ENCODE results near the gene ANO7. TPM values are rescaled to one million over a fixed set of nuclear protein-coding genes. Genes with fewer than 3 reads are reported as not detected.

ANO7 gene
- total and polyA plus RNA-seq, 7 experiments from 2014 or later, result 0.16 to 0.94 (median 0.30) TPM; not detected in 1

DNA sequence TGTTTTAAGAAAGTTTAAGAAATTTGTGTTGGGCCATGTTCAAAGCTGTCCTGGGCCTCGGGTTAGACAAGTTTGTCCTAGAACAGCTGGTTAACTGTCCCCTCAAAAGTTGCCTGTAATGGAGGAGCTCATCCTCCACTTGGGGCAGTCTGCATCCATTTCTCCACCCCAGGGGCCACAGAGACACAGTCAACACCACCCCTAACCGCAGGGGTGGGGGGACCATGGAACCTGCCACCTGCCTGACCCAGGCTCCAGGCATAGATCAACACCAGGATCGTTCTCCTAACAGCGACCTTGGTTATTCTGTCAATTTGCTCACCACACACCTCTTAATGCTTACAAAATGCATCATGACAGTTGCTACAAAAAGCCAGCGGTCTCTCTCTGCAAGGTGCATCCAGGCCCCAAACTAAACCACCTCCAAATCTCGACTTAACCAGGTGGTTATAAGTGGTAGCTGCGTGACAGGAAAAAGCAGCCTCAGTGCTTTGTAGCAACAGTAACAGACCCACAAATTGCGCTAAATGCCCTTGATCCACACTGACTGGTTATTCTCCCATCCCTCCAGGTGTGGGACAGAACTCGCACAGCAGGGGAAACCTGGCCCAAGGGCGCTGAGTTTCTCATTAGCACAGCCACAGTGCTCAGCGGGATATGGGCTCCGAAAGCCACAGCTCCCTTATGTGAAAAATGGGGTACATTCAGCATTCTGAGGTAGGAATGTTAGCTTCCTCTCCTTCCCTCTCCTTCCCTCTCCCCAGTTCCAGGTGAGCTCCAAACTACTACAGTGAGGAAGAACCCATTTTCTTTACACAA lies 79.0 kb downstream of the ANO7 start:
- ATAC-seq (no peak), DNase-seq (no peak)
- no peaks in the 10 kb centered on the region for H3K27me3 Mint-ChIP-seq
- POLR2A ChIA-PET, result interaction anchor here (1.5 to 1.7 kb wide), 2 partner anchors 47 to 49 kb away, joined by 6 read pairs; partner anchors contain the start of genes HDLBP and SEPTIN2
- Histone ChIP-seq H3K4me1 (ENCODE audit: control insufficient read depth in 2 of 2, insufficient read depth in 2 of 2, low read length in 2 of 2) (peaks cover 0 to 8% of the 10 kb centered on the region in 2 donors), H3K27me3 (ENCODE audit: control insufficient read depth in 2 of 2, insufficient read depth in 2 of 2, low read length in 2 of 2) (no peaks in the 10 kb centered on the region), H3K27ac (ENCODE audit: low read depth, low read length) (no peak overlapping the region), H3K4me3 (ENCODE audit: low read length) (no peak overlapping the region), H3K36me3 (ENCODE audit: control insufficient read depth in 2 of 3, insufficient read depth in 3 of 3, low read length in 3 of 3) (peaks cover 6 to 51% (median 10%) of the 10 kb centered on the region in 3 experiments), H3K9me3 (ENCODE audit: control insufficient read depth in 2 of 3, low read length in 3 of 3) (no peaks in the 10 kb centered on the region)
- H3K4me1 Mint-ChIP-seq, result peaks cover 25 to 54% (median 34%) of the 10 kb centered on the region in 7 donors
- H3K4me3 Mint-ChIP-seq, result no peak overlapping the region
- CTCF ChIA-PET, result no interaction called here
- H3K36me3 Mint-ChIP-seq, result peaks cover 7 to 24% (median 14%) of the 10 kb centered on the region in 5 donors
- H3K9me3 Mint-ChIP-seq, result no peaks in the 10 kb centered on the region
- intact Hi-C loops (cut with micrococcal nuclease), result no loop called here
- peak overlapping the region in 4 of 9 donors; percentile 11 to 38 (median 26) for H3K27ac Mint-ChIP-seq

GRCh38 chr2:241268306-241268705 lies 79.8 kb downstream of the ANO7 start:
- ChIA-PET POLR2A (interaction anchor here (0.6 to 1.7 kb wide), 2 partner anchors 12 to 48 kb away, joined by 3 to 6 read pairs; partner anchors contain the start of genes HDLBP and SEPTIN2), CTCF (interaction anchor here (0.6 kb wide), 1 partner anchor 99 kb away, joined by 3 read pairs; no protein-coding TSS in a partner anchor)
- intact Hi-C loops (cut with micrococcal nuclease), result no loop called here
- no peak for ATAC-seq
- no peak overlapping the region for H3K4me3 ChIP-seq (ENCODE audit: low read length)
- Mint-ChIP-seq H3K4me1 (peaks cover 30 to 54% (median 36%) of the 10 kb centered on the region in 7 donors), H3K27ac (peak overlapping the region in 4 of 9 donors; percentile 11 to 28 (median 15)), H3K27me3 (no peaks in the 10 kb centered on the region), H3K4me3 (no peak overlapping the region), H3K9me3 (no peaks in the 10 kb centered on the region), H3K36me3 (peaks cover 0 to 15% (median 7%) of the 10 kb centered on the region in 5 donors)
- H3K4me1 ChIP-seq (ENCODE audit: control insufficient read depth in 2 of 2, insufficient read depth in 2 of 2, low read length in 2 of 2), result peaks cover 4 to 13% of the 10 kb centered on the region in 2 donors
- H3K9me3 ChIP-seq (ENCODE audit: control insufficient read depth in 2 of 3, low read length in 3 of 3), result no peaks in the 10 kb centered on the region
- no peak for DNase-seq
- H3K36me3 ChIP-seq (ENCODE audit: control insufficient read depth in 2 of 3, insufficient read depth in 3 of 3, low read length in 3 of 3), result peaks cover 0 to 42% (median 8%) of the 10 kb centered on the region in 3 experiments
- no peaks in the 10 kb centered on the region for H3K27me3 ChIP-seq (ENCODE audit: control insufficient read depth in 2 of 2, insufficient read depth in 2 of 2, low read length in 2 of 2)
- no peak overlapping the region for H3K27ac ChIP-seq (ENCODE audit: low read depth, low read length)

DNA sequence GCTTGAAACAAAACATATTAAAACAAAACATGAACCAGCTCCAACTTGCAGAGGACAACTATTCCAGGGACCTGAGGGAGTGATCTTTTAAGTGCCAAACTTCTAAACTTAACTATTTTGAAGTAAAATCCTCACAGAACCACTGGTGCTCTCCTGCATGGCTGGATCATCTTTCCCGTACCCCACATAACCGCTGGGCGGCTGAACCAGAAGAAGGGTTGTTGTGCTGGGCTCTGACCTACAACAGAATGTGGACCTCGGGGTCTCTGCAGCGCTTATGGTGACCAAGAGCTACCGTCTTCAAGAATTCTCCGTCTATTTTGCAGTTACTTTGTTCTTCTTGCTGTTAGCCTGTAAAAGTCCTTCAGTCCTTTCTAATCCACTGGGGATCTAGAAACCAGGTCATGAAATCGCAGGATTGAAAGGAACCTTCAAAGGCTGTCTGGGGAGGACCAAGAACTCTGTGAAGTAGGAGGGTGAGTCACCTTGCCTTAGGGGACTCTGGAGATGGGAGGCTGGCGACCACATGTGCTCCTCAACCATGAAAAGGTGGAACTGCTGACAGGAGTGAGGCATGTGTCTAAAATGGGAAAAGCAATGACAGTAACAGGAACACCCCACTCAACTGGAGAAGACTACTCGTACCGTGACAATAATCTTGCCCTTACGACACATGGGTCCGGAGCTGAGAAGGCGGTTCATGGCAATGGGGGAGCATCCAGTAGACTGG lies 80.4 kb downstream of the ANO7 start:
- intact Hi-C loops (cut with micrococcal nuclease), result no loop called here
- Histone ChIP-seq H3K36me3 (ENCODE audit: control insufficient read depth in 2 of 3, insufficient read depth in 3 of 3, low read length in 3 of 3) (peaks cover 0 to 37% (median 8%) of the 10 kb centered on the region in 3 experiments), H3K4me3 (ENCODE audit: low read length) (no peak overlapping the region), H3K9me3 (ENCODE audit: control insufficient read depth in 2 of 3, low read length in 3 of 3) (no peaks in the 10 kb centered on the region), H3K27me3 (ENCODE audit: control insufficient read depth in 2 of 2, insufficient read depth in 2 of 2, low read length in 2 of 2) (no peaks in the 10 kb centered on the region), H3K27ac (ENCODE audit: low read depth, low read length) (no peak overlapping the region), H3K4me1 (ENCODE audit: control insufficient read depth in 2 of 2, insufficient read depth in 2 of 2, low read length in 2 of 2) (peaks cover 8 to 16% of the 10 kb centered on the region in 2 donors)
- POLR2A ChIA-PET, result interaction anchor here (0.6 kb wide), 1 partner anchor 12 kb away, joined by 3 read pairs; no protein-coding TSS in a partner anchor
- H3K27me3 Mint-ChIP-seq, result no peaks in the 10 kb centered on the region
- H3K4me1 Mint-ChIP-seq, result peaks cover 35 to 58% (median 42%) of the 10 kb centered on the region in 7 donors
- H3K9me3 Mint-ChIP-seq, result peaks cover 0 to 1% (median 0%) of the 10 kb centered on the region in 11 donors
- ATAC-seq (no peak), DNase-seq (no peak)
- H3K36me3 Mint-ChIP-seq, result peaks cover 0 to 10% (median 5%) of the 10 kb centered on the region in 5 donors
- CTCF ChIA-PET, result interaction anchor here (0.6 kb wide), 1 partner anchor 99 kb away, joined by 3 read pairs; no protein-coding TSS in a partner anchor
- peak overlapping the region in 2 of 10 donors; percentile 32 to 57 for H3K4me3 Mint-ChIP-seq
- H3K27ac Mint-ChIP-seq, result peak overlapping the region in 6 of 9 donors; percentile 25 to 50 (median 36)

GRCh38 chr2:241269707-241270520 lies 81.4 kb downstream of the ANO7 start:
- H3K27ac Mint-ChIP-seq, result peak overlapping the region in 6 of 9 donors; percentile 23 to 74 (median 40)
- H3K4me3 Mint-ChIP-seq, result peak overlapping the region in 6 of 10 donors; percentile 8 to 97 (median 94)
- Histone ChIP-seq H3K9me3 (ENCODE audit: control insufficient read depth in 2 of 3, low read length in 3 of 3) (no peaks in the 10 kb centered on the region), H3K4me1 (ENCODE audit: control insufficient read depth in 2 of 2, insufficient read depth in 2 of 2, low read length in 2 of 2) (peaks cover 8 to 16% of the 10 kb centered on the region in 2 donors), H3K27me3 (ENCODE audit: control insufficient read depth in 2 of 2, insufficient read depth in 2 of 2, low read length in 2 of 2) (no peaks in the 10 kb centered on the region), H3K27ac (ENCODE audit: low read depth, low read length) (no peak overlapping the region), H3K36me3 (ENCODE audit: control insufficient read depth in 2 of 3, insufficient read depth in 3 of 3, low read length in 3 of 3) (peaks cover 0 to 29% (median 8%) of the 10 kb centered on the region in 3 experiments), H3K4me3 (ENCODE audit: low read length) (no peak overlapping the region)
- peaks cover 0 to 4% (median 0%) of the 10 kb centered on the region in 11 donors for H3K9me3 Mint-ChIP-seq
- DNase-seq (no peak), ATAC-seq (no peak)
- ChIA-PET CTCF (no interaction called here), POLR2A (no interaction called here)
- intact Hi-C loops (cut with micrococcal nuclease), result loop anchor here in 1 of 2 donors (2.0 to 5.0 kb wide), 2 partner anchors 87 to 239 kb away; partner anchors contain the start of genes FARP2 and STK25
- H3K4me1 Mint-ChIP-seq, result peaks cover 37 to 67% (median 52%) of the 10 kb centered on the region in 7 donors
- no peaks in the 10 kb centered on the region for H3K27me3 Mint-ChIP-seq
- peaks cover 3 to 12% (median 9%) of the 10 kb centered on the region in 5 donors for H3K36me3 Mint-ChIP-seq

- peaks cover 0 to 25% (median 8%) of the 10 kb centered on the region in 3 experiments for H3K36me3 ChIP-seq (ENCODE audit: control insufficient read depth in 2 of 3, insufficient read depth in 3 of 3, low read length in 3 of 3)
- no peaks in the 10 kb centered on the region for H3K27me3 Mint-ChIP-seq
- peaks cover 8 to 16% of the 10 kb centered on the region in 2 donors for H3K4me1 ChIP-seq (ENCODE audit: control insufficient read depth in 2 of 2, insufficient read depth in 2 of 2, low read length in 2 of 2)
- peaks cover 0 to 2% (median 0%) of the 10 kb centered on the region in 3 experiments for H3K9me3 ChIP-seq (ENCODE audit: control insufficient read depth in 2 of 3, low read length in 3 of 3)
- intact Hi-C loops (cut with micrococcal nuclease), result loop anchor here in 1 of 2 donors (2.0 to 5.0 kb wide), 2 partner anchors 87 to 238 kb away; partner anchors contain the start of genes FARP2 and STK25
- H3K27ac ChIP-seq (ENCODE audit: low read depth, low read length), result no peak overlapping the region
- POLR2A ChIA-PET, result interaction anchor here (0.5 kb wide), 1 partner anchor 412 kb away, joined by 3 read pairs; no protein-coding TSS in a partner anchor
- no peak for ATAC-seq
- H3K4me1 Mint-ChIP-seq, result peaks cover 37 to 67% (median 53%) of the 10 kb centered on the region in 7 donors
- no peak for DNase-seq
- H3K4me3 ChIP-seq (ENCODE audit: low read length), result no peak overlapping the region
- peaks cover 0 to 11% (median 5%) of the 10 kb centered on the region in 11 donors for H3K9me3 Mint-ChIP-seq
- H3K27me3 ChIP-seq (ENCODE audit: control insufficient read depth in 2 of 2, insufficient read depth in 2 of 2, low read length in 2 of 2), result no peaks in the 10 kb centered on the region
- H3K4me3 Mint-ChIP-seq, result peak overlapping the region; percentile 91 to 97 (median 94)
- peaks cover 9 to 17% (median 15%) of the 10 kb centered on the region in 5 donors for H3K36me3 Mint-ChIP-seq
- H3K27ac Mint-ChIP-seq, result peak overlapping the region in 6 of 9 donors; percentile 6 to 92 (median 80)
- CTCF ChIA-PET, result no interaction called here
These were observed 82.1 kb downstream of the ANO7 start for GRCh38 chr2:241270531-241270930.
